SKM-1 treated with dmso at 0.1 percent for 144 hours (cell line): Measurements from ENCODE around the gene TNFRSF12A.

Source experiments
- DNase-seq: peaks from one replicate; lab custom pipeline; 2025; ENCODE audit not compliant: unreplicated experiment; lab: John Stamatoyannopoulos, UW

The TNFRSF12A gene, protein sequence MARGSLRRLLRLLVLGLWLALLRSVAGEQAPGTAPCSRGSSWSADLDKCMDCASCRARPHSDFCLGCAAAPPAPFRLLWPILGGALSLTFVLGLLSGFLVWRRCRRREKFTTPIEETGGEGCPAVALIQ

DNA sequence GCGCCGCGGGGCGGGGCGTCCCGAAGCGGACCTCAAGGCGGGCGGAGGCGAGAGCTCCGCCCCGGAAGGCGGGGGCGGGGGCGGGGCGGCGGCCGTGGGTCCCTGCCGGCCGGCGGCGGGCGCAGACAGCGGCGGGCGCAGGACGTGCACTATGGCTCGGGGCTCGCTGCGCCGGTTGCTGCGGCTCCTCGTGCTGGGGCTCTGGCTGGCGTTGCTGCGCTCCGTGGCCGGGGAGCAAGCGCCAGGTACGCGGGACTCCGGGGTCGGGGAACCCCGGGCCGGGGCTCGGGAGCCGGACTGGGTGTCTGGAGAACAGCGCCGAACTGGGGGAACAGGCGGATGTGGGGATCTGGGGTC is at the start of gene TNFRSF12A:
TSS of gene TNFRSF12A (plus strand) at position 122 of the 357 bp plus-strand sequence. CDS start at position 152, 30 bp downstream.
- peak; percentile 70 for DNase-seq

DNA sequence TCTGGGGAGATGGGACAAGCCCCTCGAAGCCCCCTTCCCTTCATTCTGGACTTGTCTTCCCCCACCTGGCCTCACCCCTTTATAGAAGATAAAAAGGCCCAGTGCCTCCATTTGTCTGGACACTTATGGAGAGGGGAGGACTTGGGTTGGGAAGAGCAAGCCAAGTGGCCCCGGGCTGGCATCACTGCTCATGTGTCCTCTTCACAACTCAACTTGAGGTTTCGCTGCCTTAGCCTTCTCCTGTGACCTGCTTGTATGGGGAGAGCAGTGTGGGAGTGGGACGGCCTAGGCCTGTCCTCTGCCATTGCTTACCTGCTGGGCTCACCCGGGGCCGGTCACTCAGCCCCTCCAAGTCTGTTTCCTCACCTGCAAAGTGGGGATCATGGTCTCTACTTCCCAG is 49.6 kb upstream of the TNFRSF12A start:
- no peak for DNase-seq

DNA sequence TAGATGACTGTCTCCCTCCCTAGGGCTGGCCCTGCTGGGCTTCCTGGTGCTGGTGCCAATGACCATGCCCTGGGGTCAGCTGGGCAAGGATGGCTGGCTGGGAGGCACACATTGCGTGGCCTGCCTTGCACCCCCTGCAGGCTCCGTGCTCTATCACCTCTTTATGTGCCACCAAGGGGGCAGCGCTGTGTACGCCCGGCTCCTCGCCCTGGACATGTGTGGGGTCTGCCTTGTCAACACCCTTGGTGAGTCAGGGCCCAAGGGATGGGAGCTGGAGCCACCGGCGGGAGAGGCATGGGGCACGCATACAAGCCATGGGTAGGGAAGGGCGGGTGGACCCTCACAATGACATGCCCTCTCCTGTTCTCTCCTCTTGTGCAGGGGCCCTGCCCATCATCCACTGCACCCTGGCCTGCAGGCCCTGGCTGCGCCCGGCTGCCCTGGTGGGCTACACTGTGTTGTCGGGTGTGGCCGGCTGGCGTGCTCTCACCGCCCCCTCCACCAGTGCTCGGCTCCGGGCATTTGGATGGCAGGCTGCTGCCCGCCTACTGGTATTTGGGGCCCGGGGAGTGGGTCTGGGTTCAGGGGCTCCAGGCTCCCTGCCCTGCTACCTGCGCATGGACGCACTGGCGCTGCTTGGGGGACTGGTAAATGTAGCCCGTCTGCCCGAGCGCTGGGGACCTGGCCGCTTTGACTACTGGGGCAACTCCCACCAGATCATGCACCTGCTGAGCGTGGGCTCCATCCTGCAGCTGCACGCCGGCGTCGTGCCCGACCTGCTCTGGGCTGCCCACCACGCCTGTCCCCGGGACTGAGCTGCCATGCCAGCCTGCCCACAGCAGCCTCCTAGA is 48.8 kb upstream of the TNFRSF12A start:
- DNase-seq: no peak

GRCh38 chr16:2971985-2972784 is 48.0 kb upstream of the TNFRSF12A start:
- DNase-seq: no peak

DNA sequence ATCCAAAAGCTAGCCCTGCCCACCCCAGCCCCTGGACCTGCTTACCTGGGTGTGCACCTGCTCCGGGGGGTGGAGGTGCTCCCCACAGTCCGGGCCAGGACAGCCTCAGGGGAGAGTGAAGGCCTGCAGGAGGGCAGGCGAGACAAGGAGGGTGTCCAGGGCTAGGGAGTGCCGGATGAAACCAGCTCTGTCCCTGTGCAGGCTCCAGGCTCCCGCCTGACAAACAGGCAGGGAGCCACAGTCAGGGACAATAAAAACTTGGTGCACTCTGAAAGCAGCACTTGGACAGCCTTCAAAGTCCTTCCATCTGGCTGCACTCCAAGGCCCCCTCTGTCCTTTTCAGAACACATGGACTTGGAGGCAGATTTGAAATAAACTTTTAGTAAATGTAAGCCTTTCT is 47.1 kb upstream of the TNFRSF12A start:
- DNase-seq: no peak

DNA sequence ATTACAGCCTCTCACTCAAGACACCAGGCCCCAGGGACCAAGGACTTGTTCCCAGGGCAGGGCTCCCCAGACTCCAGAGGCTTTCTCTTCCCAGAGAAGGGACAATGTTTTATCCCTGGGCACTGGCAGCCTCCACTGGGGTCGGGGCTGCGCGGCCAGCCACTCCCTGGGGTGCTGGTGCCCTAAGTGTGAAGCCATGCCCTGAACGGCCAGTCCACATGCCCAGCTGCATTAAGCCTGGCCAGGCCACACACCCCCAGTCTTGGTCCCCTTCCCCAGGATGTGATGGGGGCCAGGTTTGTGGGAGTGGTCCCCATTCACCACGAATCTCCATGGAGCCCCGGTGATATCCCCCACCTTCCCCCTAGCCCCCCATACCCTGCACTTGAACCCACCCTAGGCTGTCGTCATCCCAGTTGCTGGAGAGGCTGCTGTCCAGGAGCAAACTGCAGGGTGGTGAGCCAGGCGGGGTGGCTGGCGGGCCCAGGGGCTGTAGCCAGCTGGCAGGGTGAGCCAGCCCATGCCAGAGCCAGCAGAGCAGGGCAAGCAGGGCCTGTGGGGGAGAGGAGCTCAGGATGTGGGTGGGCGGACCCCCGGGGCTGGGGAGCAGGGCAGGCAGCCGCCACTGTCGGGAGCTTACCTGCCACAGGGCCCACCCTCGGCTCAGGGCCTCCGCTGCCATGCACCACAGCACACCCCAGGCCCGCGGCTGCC is 46.4 kb upstream of the TNFRSF12A start:
- DNase-seq: no peak

DNA sequence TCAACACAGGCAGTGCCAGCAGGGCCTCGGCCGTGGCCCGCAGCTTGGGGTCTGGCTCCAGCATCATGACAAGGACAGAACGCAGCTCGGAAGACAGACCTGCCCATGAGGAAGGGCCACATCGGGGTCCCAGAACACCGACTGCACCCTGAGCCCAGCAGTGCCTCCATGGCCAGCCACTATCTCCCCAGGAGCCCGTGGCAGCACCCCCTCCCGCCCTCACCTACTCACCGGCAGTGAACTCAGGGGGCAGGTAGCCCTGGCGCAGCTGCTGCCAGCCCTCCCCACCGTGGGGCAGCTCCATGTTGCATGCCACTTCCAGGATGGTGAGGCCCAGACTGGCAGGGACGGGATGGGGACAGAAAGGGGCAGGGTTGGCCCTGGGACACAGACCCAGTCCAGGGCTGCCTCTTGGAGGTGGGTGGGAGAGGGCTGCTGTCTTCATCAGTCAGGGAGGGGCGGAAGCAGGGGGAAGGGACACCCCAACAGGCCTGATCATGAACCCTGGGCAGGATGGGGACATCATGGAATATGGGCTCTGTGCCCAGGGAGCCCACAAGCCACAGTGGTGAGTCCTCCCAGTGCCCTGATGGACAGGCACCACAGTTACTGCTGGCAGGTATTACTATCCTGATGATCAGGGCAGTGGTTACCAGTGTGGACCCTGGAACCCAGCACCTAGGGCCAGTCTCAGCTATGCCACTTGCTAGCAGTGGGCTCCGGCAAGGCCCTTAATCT is 45.7 kb upstream of the TNFRSF12A start:
- DNase-seq: no peak

DNA sequence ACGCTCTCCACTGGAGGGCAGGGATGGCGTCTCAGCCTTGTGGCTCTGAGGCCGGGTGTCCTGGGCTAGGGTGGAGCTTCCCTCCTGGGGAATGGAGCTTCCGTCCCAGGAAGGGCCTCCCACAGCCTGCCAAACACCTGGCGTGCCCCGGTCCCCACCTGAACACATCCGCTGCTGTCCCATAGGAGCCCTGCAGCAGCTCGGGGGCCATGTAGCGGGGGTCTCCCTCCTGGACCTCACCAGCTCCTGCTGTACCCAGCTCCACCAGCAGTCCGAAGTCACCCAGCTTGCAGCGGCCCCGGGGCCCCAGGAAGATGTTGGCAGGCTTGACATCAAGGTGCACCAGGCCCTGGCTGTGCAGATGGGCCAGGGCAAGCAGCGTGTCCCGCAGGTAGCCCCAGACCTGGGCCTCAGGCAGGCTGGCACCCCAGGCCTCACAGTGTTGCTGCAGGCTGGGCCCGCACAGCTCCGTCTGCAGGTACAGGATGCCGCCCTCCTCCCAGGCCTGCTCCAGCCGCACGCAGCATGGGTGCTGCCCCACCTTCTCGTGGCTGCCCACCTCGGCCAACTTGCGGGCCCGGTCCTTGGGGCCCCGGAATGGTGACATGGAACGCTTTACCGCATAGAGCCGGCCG is 44.9 kb upstream of the TNFRSF12A start:
- DNase-seq: no peak

GRCh38 chr16:2976201-2976600 is 44.0 kb upstream of the TNFRSF12A start:
- DNase-seq: no peak

DNA sequence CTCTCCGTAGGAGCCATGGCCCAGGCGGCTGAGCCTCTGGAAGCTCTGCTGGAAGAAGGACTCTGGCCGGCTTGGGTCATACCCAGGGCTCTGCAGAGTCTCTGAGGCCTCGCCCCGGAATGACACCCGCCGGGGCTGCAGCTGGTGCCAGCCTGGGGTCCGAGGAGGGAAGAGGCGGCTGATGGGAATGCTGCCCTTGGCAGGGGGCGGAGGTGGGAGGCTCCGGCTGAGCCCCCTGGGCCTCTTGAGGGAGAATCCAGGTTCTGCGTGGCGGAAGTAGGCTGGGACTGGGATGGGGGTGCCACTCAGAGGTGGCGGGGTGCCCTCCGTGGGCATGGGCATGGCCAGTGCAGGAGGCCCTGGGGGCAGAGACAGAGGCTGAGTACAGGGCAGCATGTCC is 43.5 kb upstream of the TNFRSF12A start:
- DNase-seq: no peak

GRCh38 chr16:2977440-2977839 is 42.7 kb upstream of the TNFRSF12A start:
- DNase-seq: no peak

GRCh38 chr16:2979669-2980226 is 40.4 kb upstream of the TNFRSF12A start:
- no peak for DNase-seq

GRCh38 chr16:2980227-2981176 is 39.7 kb upstream of the TNFRSF12A start, which contains the start of gene PKMYT1:
PKMYT1 (minus strand) TSS chr16:2980446; CDS start chr16:2979657, 789 bp downstream.
- peak; percentile 87 for DNase-seq

DNA sequence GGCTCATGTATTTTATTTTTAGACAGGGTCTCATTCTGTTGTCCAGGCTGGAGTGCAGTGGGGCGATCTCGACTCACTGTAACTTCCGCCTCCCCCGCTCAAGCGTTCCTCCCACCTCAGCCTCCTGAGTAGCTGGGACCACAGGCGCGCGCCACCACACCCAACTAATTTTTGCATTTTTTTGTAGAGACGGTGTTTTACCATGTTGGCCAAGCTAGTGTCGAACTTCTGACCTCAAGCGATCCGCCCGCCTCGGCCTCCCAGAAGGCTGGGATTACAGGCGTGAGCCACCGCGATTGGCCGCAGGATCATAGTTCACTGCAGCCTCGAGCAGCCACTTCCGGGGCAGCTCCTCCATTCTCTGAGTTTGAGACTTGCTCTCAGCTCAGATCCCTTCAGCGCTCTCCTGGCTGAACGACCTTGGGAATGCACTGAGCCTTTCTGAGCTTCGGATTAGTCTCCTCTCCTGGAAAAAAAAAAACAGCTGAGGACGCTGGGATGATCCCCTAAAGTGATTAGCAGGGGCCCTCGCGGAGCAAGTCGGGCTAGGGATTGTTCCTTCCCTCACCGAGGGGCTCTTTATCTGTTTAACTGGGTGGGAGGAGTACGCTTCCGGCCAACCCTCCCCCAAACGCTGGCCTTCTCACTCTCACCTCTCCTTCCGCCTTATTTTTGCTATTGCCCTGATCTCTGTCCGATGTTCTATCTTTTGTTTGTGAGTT is 38.8 kb upstream of the TNFRSF12A start:
- no peak for DNase-seq

GRCh38 chr16:2981899-2982250 is 38.3 kb upstream of the TNFRSF12A start:
- DNase-seq: no peak

DNA sequence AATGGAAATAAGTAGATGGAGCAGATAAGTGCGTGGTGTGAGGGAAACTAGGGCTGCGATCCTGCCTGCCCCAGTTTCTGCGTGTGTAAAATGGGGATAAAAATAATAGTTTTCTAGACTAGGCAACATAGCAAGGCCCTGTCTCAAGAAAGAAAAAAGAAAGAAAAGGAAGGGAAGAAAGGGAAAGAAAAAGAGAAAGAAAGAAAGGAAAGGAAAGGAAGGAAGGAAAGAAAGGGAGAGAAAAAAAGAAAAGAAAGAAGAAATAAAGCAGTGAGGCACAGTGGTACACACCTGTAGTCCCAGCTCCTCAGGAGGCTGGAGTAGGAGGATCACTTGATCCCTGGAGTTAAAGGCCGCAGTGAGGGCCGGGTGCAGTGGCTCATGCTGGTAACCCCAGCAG is 37.8 kb upstream of the TNFRSF12A start:
- DNase-seq: no peak

- DNase-seq: peak; percentile 80
Observed at GRCh38 chr16:2983706-2984136, 36.4 kb upstream of the TNFRSF12A start.

- no peak for DNase-seq
Observed at GRCh38 chr16:2985462-2985861, 34.7 kb upstream of the TNFRSF12A start.
